Suprapubic skin (tissue), 3 donors: ENCODE data around the gene COL17A1.

Experiments
- EP300 ChIP-seq: sonication (generic); formaldehyde crosslinking; IDR thresholded peaks from one replicate; pipeline ENCODE4 v1.6.1; 2017; ENCODE audit warnings: antibody characterized with exemption
- TF ChIP-seq, protein P1 (sequence below), 2 donors: fragments of 200-600 bp in 1 of 2; fragments of 450-650 bp in 1 of 2; sonication (generic) in 1 of 2; IDR thresholded peaks; one replicate each; pipeline ENCODE4 v1.5.1; 2016 to 2019; ENCODE audit warnings: antibody characterized with exemption in 2 of 2, mild to moderate bottlenecking in 1 of 2, moderate library complexity in 1 of 2

GRCh38 chr10:104037261-104037951 is 48.3 kb downstream of the COL17A1 start:
- TF ChIP-seq, protein P1, sequence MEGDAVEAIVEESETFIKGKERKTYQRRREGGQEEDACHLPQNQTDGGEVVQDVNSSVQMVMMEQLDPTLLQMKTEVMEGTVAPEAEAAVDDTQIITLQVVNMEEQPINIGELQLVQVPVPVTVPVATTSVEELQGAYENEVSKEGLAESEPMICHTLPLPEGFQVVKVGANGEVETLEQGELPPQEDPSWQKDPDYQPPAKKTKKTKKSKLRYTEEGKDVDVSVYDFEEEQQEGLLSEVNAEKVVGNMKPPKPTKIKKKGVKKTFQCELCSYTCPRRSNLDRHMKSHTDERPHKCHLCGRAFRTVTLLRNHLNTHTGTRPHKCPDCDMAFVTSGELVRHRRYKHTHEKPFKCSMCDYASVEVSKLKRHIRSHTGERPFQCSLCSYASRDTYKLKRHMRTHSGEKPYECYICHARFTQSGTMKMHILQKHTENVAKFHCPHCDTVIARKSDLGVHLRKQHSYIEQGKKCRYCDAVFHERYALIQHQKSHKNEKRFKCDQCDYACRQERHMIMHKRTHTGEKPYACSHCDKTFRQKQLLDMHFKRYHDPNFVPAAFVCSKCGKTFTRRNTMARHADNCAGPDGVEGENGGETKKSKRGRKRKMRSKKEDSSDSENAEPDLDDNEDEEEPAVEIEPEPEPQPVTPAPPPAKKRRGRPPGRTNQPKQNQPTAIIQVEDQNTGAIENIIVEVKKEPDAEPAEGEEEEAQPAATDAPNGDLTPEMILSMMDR (IDR thresholded peaks at IDR 0.05): no peak
- no peak for TF ChIP-seq EP300
